Uterus (tissue), 2 donors: ENCODE measurements around the gene MAD1L1.

Experiments
- CTCF ChIP-seq, 4 experiments: fragments of 200-600 bp in 2 of 4; fragments of 450-650 bp in 2 of 4; sonication (generic) in 2 of 4; IDR thresholded peaks; one replicate each; pipeline ENCODE4 v1.5.1; 2016 to 2019; ENCODE audit warnings: antibody characterized with exemption in 4 of 4, mild to moderate bottlenecking in 2 of 4, moderate library complexity in 1 of 4
- POLR2A ChIP-seq, 2 donors: fragments of 450-650 bp; IDR thresholded peaks; one replicate each; pipeline ENCODE4 v1.6.1; 2016; ENCODE audit warnings: antibody characterized with exemption in 2 of 2, mild to moderate bottlenecking in 1 of 2, moderate library complexity in 1 of 2

DNA sequence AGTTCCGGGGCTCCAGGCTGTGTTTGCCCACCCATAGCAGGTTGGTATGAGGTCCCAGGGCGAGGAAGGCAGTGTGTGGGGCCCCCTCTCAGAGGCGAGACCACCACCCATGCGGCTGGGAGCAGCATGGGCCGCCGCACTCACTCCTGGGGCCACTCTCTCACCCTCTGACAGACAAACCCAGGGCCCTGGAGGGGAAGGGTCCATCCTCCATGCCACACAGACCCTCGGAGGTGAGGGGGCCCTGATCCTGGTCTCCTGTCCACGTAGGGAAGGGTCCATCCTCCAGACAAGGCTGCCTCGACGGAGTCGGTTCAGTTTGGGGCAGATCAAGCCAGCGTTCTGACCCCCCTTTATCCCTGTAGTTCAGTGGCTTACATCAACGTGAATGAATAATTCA is 331.9 kb downstream of the MAD1L1 start:
- TF ChIP-seq CTCF (IDR thresholded peaks at IDR 0.05): no peak
- TF ChIP-seq POLR2A (IDR thresholded peaks at IDR 0.05): no peak
